Fibroblast of skin of back (primary cell): ENCODE measurements around the gene DIPK2A.

Experiments used
- DNase-seq: peaks from one replicate; pipeline ENCODE4 v3.0.0-alpha.2; 2013

DIPK2A gene

DNA sequence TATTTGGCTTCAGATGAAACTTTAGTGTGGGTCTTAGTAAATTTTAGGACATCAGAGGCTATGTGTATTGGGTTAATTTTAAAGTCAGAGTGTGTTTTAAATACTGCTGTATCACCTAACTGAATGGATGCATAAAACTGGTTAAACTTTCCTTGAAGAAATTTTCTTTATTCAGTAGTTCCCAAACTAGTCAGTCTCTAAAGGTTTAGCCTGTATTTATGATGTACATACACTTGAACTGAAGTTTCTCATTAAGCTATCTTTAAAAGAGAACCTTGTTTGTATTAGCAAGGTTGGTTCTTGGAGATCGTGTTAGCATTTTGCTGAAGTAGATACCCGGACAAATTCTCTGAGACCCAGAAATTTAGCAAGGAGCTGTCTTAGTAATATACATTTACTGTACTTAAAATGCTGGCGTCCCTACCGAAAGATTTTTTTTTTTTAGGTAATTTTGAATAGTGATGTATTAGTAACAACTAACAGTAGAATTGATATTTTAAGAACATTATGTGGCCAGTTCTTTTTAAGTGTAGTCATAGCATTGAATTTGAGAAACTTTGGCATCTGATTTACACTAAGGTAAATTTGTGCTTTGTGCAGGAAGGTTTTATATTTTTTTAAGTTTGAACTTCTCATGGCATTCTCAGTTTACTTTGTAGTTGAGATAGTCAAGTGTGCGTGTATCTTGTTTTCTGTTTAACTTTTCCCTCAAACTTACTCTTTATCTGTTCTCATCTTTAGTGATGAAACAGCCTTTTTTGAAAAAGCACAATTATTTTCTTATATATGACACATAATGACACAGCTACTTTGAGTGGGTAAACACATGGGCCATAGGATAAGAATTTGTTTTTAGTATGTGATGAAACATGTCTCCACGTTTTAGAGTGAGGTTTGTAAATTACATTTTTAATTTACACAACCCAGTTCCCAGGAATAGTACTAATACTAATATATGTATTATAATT, 2.9 kb downstream of the DIPK2A start:
- peak; percentile 55 for DNase-seq

GRCh38 chr3:143975554-143976152, 4.0 kb downstream of the DIPK2A start:
- peak; percentile 69 for DNase-seq

- no peak for DNase-seq
These were observed 6.0 kb downstream of the DIPK2A start for GRCh38 chr3:143977341-143978262.

GRCh38 chr3:143978263-143978631, 6.6 kb downstream of the DIPK2A start:
- DNase-seq: no peak

DNA sequence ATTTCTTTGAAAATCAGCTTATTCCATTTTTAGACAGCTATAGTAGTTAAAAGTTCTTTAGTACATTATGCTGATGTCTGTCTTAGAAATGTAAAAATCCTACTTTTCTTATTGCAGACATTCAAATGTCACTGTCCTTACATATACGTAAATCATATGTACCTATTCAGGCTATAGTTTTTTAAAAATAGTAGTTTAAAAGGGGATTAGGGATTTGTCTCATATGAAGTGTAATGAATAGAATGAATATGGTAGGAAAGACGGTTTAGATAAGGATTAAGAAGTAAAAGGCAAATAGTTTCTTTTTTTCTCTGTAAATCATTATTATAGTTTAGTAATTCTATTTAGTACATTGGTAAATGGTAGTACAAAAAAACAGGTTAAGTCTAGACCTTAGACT, 7.4 kb downstream of the DIPK2A start:
- DNase-seq: no peak

DNA sequence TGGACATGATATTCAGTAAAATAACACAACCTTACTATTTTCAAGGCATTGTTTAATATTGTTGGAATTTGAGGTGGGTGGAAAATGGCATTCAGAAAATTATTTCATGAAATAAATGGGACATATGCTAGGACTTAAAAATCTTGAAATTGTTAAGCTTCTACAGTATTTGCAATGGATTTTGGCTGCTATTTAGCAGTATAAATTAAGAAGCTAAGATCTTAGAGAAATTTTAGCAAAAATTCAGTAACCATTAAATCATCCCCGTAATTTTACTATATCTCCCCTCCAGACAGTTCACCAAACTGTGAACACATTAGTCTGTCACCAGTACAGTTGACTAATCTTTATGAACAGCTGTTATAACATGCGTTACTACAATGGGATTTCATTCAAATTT, 8.2 kb downstream of the DIPK2A start:
- DNase-seq: no peak

DNA sequence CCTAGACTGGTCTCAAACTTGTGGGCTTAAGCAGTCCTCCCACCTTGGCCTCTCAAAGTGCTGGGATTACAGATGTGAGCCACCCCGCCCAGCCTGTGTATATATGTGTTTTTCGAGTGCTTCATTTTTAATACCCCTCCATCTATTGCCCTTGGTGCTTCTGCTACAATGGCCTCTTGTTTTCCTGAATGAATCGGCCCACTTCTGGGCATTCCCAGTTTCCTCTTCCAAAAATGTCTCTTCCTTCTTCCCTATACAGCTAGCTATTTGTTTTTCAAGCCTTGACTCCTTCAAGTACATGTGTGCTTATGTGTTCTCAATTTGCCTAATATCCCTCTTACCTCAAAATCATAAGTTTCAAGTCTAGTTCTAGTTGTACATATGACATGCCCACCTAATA, 16.7 kb downstream of the DIPK2A start:
- DNase-seq: no peak

DNA sequence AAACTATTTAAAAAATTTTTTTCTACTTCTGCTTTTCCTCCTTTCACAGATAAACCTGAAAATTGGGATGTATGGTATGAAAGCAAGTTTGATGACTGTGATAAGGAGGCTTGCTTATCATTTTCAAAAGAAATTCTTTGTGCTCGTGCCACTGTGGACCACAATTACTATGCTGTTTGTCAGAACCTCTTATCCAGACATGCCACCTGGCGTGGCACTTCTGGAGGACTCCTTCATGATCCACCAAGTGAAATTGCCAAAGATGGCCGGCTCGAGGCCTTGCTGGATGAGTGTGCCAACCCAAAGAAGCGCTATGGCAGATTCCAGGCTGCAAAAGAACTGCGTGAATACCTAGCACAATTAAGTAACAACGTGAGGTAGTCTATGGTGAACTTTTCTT, 17.8 kb downstream of the DIPK2A start:
- no peak for DNase-seq

DNA sequence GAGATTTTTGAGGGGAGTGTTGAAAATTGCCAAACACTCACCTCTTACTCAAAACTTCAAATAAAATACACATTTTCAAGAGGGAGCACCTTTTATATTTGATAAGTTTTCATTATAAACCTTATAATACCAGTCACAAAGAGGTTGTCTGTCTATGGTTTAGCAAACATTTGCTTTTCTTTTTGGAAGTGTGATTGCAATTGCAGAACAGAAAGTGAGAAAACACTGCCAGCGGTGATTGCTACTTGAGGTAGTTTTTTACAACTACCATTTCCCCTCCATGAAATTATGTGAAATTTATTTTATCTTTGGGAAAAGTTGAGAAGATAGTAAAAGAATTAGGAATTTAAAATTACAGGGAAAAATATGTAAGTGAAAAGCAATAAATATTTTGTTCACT, 20.1 kb downstream of the DIPK2A start:
- no peak for DNase-seq

- DNase-seq: peak; percentile 72
These were observed 26.6 kb downstream of the DIPK2A start for GRCh38 chr3:143998266-143998665.

DNA sequence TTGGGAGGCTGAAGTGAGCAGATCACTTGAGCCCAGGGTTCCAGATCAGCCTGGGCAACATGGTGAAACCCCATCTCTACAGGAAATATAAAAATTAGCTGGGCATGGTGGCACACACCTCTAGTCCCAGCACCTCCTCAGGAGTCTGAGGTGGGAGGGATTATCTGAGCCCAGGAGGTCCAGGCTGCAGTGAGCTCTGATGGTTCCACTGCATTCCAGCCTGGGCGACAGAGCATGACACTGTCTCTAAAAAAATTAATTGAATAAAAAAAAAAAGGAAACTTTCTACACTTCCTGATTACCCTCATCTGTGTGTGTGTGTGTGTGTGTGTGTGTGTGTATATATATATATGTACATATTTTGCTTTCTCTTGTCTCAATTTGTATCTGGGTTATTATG, 31.4 kb downstream of the DIPK2A start:
- DNase-seq: no peak

GRCh38 chr3:144010371-144010770, 38.7 kb downstream of the DIPK2A start:
- peak; percentile 5 for DNase-seq

DNA sequence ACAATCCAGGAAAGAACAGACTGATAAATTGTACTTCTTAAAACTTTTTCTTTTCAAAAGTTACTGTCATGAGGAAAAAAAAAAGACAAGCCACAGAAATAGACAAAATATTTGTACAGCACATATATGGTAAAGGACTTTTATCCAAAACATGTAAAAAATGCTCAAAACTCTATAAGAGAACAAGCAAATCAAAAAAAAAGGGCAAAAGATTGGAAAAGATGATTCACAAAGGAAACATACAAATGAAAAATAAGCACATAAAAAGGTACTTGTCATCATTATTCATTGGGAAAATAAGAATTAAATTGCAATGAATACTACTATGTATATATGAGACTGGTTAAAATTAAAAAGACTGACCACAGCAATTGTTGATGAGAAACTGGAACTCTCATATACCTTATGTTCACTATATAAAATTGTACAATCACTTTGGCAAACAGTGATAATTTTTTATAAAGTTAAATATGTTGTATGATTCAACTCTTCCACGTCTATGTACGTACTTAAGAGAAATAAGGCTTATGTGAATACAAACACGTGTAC, 39.7 kb downstream of the DIPK2A start:
- peak; percentile 82 for DNase-seq

GRCh38 chr3:144015133-144015532, 43.5 kb downstream of the DIPK2A start:
- no peak for DNase-seq

GRCh38 chr3:144018776-144019175, 47.2 kb downstream of the DIPK2A start:
- DNase-seq: peak; percentile 94
